Head of caudate nucleus (tissue), 42 donors: ENCODE data around the gene PPFIA1.

Source experiments
- DNase-seq, 42 donors: peaks; one replicate each; pipeline versions ENCODE4 v3.0.0 to v3.0.0-alpha.2; 2020 to 2021; ENCODE audit warnings: mixed read lengths in 7 of 42
- intact Hi-C: fragments of 100-400 bp; cut with DNase I; formaldehyde crosslinking; loops from one replicate; pipeline ENCODE4 v1.15.0; 2022

PPFIA1 gene

DNA sequence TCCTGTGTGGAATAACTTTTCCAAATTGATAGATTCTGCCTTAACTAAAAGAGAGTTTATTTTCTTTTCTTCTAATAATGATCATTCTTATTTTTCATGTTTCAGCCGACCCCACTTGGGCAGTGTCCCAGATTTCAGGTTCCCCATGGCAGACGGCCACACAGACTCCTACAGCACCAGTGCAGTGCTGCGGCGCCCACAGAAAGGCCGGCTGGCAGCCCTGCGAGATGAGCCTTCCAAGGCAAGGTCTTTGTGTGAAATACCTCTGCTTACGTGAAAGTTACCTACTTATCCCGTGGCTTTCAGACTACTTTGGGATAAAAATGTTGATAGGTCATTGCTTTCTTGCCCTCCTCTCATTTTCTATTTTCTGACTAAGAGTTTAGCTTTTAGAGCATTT lies 68.6 kb downstream of the PPFIA1 start:
- intact Hi-C loops, result no loop called here

DNA sequence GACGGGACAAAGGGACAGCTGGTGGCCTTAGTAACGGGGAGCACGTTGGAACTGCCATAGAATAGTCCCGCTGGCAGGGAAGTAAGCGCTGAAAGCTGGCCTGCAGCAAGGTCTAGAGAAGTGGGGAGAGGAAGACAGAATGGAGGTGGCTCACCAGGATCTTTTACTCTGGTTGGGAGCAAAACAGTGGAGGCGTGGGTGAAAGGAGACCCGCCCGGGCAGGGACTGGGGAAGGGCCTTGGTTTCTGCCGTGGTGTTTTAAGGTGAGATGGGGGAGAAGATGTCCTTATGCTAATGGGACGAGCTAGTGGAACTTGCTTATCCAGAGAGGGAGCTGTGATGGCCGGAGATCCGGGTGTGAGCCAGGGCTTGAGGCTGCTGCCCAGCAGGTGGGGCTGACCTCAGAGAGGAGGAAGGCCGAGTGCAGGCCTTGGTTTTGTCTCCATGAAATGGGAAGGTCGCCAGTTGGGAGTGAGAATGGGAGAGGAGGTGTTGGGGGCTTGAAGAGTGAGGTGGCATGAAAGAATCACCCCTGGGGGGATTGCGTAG lies 71.5 kb downstream of the PPFIA1 start:
- intact Hi-C loops, result no loop called here
- peak in 1 of 42 donors; percentile 26 for DNase-seq

More for the DNA sequence above, 68.6 kb downstream of the PPFIA1 start:
- DNase-seq, result no peak

DNA sequence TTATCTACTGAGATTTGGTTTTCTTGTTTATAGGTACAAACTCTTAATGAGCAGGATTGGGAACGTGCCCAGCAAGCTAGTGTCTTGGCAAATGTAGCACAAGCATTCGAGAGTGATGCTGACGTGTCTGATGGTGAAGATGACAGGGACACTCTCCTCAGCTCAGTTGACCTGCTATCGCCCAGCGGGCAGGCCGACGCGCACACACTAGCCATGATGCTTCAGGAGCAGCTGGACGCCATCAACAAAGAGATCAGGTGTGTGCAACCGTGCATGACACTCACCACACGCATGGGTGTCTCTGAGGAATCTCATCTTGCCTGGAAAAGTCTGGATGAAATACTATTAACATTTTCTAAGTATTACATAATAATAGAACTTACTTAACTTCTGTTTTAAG lies 73.1 kb downstream of the PPFIA1 start:
- DNase-seq, result no peak
- intact Hi-C loops, result no loop called here

DNA sequence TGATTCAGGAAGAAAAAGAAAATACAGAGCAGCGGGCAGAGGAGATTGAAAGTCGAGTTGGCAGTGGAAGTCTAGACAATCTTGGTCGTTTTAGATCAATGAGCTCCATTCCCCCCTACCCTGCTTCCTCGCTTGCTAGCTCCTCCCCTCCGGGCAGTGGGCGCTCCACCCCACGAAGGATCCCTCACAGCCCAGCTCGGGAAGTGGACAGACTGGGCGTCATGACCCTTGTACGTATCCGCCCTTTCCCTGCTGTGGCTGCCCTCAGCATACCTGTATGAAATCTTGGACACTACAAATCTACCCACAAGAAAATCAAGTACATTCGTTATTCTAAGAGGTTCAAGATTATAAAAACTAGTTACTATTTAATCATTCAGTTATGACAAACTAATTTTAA lies 77.7 kb downstream of the PPFIA1 start:
- no peak for DNase-seq
- intact Hi-C loops, result no loop called here

DNA sequence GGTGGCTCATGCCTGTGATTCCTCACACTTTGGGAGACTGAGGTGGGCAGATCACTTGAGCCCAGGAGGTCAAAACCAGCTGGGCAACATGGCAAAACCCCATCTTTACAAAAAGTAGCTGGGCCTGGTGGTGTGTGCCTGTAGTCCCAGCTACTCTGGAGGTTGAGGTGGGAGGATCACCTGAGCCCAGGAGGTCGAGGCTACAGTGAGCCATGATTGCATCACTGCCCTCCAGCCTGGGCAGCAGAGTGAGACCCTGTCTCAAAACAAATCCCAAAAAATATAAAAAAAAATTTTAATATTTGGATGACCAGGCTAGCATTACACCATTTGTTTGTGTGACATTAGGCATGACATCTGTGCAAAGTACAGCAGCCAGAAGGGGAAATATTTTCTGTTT lies 78.1 kb downstream of the PPFIA1 start:
- intact Hi-C loops, result no loop called here
- DNase-seq, result no peak

DNA sequence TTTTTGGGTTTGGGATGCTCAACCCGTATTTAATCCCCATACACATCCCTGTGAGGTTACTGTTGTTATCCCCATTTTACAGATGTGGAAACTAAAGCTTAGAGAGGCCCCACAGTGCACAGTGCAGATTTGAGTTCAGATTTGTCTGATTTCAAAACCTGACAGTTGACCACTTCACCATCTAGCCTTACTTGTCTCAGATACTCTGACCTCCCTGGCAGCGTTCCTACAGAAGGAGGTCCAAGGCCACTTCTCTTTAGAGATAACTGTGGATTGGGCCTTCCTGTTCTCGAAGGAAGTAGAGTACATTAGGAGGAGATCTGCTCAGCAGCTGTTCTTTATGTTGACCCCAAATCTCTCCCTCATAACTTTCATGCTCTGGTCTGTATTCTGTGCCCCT lies 81.2 kb downstream of the PPFIA1 start:
- no peak for DNase-seq
- intact Hi-C loops, result no loop called here

DNA sequence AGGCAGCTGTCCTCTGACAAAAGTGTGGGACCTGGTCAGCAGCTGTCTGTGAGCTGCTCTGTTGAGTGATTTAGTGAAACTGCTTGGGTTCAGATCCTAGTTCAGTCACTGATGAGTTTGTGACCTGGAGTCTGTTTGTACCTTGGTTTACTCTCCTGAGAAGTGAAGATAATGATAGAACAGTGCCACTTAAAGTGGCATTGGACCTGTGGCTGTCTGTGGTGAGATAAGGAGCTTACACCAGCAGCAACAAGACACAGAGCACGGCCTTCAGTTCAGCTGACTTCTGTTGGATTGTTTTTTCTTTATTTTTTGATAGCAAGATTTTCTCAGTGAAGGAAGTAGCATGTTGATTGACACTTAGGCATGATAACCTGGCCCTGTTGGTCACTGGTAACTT lies 81.6 kb downstream of the PPFIA1 start:
- intact Hi-C loops, result no loop called here

DNA sequence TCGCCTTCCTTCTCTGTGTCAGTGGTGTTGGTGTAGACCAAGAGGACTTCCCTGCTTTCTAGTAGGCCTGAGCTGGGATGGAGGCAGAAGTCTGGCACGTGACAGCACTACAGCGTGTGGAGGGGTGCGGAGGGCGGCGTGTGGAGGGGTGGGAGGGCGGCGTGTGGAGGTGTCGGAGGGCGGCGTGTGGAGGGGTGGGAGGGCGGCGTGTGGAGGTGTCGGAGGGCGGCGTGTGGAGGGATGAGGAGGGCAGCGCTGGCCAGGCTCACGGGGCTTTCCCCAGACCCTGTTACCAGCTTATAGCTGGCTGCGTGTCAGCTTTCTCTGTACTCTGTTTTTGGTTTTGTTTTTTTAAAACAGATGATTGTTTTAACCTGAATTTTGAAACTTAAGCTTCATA lies 82.1 kb downstream of the PPFIA1 start:
- intact Hi-C loops, result no loop called here
- peak in 1 of 42 donors; percentile 24 for DNase-seq

More for the DNA sequence above, 81.6 kb downstream of the PPFIA1 start:
- DNase-seq, result no peak

DNA sequence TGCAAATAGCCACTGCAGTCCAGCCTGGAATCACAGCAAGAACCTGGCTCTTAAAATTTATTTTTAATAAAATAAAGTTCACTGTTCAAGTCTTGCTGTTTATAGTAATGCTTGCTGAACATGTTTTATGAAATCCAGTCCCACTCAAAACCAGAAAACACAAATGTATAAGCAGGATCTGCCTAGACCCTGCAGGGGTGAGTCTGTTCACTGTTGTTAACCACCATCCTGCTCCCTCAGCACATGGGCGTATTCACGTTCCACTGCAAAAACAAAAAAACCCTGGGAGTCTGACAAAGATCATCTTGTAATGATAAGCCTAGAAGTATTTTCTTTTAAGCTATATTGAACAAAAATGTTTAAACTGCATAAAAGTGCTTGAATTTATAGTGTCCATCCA lies 82.8 kb downstream of the PPFIA1 start:
- intact Hi-C loops, result no loop called here
- no peak for DNase-seq

DNA sequence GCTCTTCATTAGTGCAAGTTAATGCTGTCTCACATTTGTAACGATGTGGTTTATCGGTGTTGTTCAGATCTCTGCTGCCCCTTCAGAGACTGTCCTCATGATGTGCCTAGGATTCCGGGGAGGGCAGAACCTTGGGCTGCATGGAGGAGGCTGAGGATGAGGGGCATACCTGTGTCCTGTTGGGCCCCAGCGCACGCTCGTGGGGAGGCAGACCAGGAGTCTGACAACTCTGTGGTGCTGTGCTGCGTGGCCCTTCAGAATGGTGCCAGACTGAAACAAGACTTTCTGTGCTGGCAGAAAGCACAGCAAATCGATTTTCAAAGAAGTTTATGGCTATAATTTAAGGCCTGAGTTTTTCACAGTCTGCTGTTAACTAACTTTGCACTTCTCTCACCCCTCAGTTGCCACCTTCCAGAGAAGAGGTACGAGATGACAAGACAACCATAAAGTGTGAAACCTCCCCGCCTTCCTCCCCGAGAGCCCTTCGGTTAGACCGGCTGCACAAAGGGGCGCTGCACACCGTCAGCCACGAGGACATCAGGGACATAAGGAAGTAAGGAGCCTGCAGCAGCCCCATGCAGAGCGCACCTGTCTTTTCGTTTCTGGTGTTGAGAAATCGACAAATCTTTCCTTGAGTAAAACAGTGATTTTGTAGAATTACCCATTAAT lies 83.5 kb downstream of the PPFIA1 start:
- DNase-seq, result no peak
- intact Hi-C loops, result no loop called here

DNA sequence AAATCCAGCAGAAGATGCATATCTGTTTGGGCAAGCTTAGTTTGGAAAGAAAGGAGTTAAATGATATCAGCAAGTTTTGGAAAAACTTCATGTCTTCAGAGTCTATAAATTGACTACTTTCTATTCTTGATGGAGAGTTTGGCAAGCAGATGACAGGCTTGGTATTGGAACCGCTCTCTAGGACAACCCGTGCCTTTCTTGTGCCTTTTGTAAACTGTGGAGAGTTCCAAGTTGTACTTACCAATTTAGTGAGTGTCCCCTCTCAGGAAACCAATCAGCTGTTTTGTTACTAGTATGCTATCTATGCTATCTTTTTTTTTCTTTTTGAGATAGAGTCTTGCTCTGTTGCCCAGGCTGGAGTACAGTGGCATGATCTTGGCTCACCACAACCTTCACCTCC lies 84.1 kb downstream of the PPFIA1 start:
- intact Hi-C loops, result no loop called here

DNA sequence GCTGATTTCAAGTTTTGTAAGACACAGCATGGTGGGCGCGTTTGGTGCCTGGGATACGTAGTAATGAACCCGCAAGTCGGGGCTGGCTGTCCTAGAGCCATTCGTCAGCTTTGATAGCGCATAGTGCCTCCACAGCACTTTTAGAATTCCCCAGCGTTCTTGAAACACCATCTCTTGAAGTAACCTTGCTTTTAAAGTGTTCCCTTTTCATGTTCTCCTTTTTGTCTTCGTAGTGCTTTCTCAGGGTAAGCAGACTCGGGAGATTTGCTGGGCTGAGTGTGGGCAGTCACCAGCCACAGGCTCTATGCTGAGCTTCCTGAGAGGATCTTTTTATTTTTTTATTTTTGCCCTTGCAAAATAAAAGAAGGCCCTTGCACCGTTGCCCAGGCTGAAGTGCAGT lies 88.3 kb downstream of the PPFIA1 start:
- DNase-seq, result no peak
- intact Hi-C loops, result no loop called here

More for the DNA sequence above, 84.1 kb downstream of the PPFIA1 start:
- DNase-seq, result no peak

DNA sequence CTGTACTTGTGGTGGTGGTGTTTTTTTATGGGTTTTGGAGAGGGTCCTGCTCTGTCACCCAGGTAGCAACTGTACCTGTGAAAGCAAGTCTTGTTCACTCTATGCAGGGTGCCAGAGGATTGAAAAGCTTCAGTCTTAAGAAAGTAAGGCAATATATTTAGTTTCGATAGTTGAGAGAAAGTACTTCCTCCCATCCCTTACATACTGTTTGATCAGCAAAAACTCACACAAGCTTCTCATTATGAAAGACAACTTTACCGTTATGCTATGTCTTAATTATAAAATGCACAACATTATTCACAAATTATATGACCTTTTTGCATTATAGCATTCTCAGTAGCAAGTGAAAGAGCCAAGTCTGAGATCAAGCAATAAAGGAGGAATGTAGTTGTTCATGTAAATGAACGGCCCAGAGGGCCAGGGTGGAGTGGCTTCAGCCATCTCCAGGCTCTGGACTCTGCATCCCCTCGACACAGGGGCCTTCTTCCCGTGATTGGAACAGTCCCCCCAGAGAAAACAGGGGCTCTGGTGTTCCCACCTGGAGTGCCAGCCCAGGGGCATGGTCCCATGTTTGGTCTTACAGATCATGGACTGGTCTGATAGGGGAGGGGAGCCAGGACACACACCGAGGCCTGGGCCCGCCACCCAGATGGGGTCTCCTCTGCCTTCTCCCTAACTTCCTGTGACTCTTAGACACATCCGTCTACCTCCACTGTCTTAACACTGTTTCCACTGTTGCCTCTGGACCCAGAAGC lies 89.1 kb downstream of the PPFIA1 start:
- intact Hi-C loops, result no loop called here
- DNase-seq, result no peak

DNA sequence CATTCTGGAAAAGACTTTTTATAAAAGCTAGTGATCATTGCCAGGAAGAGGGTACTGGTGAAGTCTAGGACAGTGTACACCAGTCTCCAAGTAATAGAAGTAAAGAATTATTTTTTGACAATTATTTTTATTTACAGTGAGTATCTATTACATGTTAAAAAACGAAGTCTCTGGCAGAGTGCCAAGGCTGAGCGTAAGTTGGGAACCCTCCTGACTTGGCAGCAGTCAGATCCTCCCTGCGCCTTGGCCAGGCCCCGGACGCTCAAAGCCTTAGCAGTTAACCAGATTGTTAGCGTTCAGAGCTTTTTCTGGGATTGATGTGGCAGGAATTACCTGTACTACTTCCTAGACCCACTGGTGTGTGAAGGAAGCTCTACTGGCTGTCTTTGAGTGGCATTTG lies 89.7 kb downstream of the PPFIA1 start:
- intact Hi-C loops, result no loop called here
- DNase-seq, result peak in 2 of 42 donors; percentile 27 to 55

DNA sequence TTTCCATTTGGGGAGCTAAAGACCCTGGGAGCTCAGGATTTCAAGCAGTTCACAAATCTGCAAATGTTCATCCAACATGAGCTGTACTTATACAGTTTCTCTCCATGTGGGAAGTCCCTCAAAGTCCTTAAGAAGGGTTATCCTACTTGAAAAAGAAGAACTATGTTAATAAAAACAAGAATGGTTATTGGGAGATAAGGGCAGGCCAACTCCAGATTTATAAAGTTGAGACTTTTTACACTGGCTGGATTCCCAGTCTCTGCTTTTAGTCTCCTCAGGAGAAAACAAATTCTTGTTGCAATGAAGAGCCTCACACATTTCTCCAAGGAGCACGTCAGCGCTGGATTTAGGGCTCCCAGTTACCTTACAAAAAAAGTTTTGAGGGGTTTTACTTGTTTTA lies 93.7 kb downstream of the PPFIA1 start:
- intact Hi-C loops, result no loop called here
- no peak for DNase-seq

DNA sequence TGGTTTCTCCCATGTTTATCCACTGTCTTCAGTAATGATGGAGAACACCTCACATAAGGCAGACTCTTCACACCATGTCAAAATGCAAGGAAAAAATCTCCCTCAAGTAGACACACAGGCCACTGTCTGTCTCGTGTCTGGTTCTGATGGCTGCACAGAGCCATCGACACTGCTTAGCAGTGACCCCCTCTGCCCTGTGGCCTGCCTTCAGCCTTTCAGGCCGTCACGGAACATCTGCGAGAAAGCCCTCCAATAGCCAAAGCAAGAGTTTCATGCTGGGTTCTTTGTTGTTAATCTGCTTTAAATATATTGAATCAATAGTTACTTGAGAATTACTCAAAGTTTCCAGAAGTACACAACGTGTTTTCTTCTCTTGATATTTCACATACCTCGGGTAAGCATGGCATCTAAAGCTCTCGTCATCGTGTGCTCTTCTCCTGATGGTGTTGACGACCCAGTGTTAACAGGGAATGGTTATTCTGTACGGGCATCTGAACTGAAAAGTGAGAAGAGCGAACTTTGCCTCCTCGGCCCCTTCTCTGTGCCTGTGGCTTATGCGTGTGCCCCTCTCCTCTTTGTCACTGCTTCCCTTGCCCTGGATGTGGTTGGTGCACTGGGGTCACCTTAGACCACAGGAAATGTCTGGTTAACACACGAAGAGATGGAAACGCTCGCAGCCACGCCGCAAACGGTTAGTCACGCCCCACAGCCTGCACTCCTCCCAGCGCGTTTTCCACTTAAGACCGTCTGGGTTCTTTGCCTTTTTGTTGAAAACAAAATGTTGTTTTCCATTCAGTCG lies 94.5 kb downstream of the PPFIA1 start:
- DNase-seq, result no peak
- intact Hi-C loops, result no loop called here

DNA sequence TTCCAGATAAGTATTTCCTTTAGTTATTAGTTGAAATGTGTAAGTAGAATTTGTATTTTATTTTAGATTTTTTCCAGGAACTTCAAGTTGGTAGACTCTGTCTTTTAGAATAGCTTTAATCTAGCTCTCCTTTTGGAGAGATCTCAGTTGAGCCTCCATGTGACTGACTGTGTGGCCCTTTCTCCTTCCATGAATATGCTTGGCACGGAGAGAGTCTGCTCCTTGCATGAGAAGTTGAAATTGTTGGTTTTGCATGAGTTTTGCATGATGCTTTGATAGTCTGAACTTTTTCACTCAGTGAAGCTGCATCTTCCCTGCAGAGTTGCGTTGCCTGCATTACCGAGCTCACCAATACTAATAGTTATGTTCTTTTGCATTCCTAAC lies 95.0 kb downstream of the PPFIA1 start:
- intact Hi-C loops, result no loop called here
- no peak for DNase-seq

DNA sequence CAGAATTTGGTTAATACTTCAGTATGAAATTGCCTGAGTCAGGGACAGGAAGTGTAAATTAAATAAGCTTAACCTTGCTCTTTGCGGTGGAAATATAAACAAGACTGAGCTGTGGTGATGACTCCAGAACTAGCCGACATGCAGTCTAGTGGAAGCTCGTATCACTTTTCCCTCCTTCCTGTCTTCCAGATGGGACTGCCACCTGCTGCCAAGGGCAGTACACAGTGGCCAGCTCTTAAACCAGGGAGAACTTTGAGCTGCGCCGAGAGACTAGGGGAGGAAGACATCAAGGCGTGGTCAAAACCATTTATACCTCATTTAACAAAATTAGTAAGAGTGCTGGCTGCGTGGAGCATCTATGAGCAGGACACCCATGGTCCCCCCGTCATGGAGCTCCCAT lies 96.6 kb downstream of the PPFIA1 start:
- intact Hi-C loops, result no loop called here
- no peak for DNase-seq

DNA sequence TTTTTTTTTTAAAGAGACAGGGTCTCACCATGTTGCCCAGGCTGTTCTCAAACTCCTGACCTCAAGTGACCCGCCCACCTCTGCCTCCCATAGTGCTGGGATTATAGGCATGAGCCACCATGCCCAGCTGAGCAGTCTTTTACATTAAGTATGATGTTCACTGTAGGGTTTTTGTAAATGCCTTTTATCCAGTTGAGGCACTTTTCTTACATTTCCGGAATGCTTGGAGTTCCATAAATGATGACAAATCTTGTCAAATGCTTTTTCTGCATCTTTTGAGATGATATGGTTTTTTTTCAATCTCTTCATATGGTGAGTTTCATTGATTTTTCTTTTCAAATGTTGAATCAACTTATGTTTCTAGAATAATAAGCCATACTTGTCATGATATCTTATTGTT lies 98.5 kb downstream of the PPFIA1 start:
- DNase-seq, result no peak
- intact Hi-C loops, result no loop called here

DNA sequence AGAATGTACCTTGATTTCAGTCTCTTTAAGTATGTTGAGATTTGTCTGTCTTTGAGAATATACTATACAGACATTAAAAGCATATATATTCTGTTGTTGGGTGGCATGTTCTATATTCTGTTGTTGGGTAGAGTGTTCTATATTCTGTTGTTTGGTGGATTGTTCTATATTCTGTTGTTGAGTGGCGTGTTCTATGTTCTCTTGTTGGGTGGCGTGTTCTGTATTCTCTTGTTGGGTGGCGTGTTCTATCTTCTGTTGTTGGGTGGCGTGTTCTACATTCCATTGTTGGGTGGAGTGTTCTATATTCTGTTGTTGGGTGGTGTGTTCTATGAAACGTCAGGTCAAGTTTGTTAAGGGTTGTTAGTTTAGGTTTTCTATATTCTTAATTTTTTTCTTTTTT lies 100.8 kb downstream of the PPFIA1 start:
- intact Hi-C loops, result no loop called here

More for the DNA sequence above, 100.8 kb downstream of the PPFIA1 start:
- DNase-seq, result no peak
